ENCODE data around the gene SUFU.

The SUFU gene

DNA sequence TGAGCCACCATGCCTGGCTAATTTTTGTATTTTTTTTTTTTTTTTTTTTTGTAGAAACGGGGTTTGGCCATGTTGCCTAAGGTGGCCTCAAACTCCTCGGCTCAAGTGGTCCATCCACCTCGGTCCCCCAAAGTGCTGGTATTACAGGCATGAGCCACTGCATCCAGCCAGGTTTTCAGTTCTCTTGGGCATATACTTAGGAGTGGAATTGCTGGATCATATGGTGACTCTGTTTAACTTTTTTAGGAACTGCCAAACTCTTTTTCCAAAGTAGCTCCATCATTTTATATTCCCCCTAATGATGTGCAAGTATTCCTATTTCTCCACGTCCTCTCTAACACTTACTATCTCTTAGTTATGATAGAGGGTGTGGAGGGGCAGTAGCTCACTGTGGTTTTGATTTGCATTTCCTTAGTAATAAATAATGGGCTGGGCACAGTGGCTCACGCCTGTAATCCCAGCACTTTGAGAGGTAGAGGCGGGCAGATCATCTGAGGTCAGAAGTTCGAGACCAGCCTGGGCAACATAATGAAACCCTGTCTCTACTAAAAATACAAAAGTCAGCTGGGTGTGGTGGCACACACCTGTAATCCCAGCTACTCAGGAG, 41.6 kb downstream of the SUFU start:
- in situ Hi-C loops (cut with HindIII; ENCODE audit: low sequenced_read_pairs) = no loop called here

DNA sequence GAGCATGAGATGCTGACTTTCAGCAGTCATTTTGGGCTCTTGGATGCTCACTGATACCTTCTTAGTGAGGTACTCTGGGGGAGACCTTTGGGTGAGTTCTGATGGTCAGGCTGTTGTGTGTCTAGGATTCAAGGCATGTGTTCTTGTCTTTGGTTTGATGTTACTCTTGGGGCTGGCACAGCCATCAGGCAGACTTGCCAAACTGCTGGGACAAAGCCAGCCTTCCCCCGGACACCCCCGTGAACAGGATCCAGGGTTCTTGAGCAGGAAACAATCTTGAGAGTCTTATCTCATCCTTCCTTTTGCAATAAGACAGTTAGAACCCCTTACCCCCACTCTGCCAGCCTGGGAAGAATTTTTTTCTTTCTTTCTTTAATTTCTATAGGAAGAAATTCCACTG, 42.2 kb downstream of the SUFU start:
- in situ Hi-C loops (cut with HindIII; ENCODE audit: low sequenced_read_pairs) = no loop called here

DNA sequence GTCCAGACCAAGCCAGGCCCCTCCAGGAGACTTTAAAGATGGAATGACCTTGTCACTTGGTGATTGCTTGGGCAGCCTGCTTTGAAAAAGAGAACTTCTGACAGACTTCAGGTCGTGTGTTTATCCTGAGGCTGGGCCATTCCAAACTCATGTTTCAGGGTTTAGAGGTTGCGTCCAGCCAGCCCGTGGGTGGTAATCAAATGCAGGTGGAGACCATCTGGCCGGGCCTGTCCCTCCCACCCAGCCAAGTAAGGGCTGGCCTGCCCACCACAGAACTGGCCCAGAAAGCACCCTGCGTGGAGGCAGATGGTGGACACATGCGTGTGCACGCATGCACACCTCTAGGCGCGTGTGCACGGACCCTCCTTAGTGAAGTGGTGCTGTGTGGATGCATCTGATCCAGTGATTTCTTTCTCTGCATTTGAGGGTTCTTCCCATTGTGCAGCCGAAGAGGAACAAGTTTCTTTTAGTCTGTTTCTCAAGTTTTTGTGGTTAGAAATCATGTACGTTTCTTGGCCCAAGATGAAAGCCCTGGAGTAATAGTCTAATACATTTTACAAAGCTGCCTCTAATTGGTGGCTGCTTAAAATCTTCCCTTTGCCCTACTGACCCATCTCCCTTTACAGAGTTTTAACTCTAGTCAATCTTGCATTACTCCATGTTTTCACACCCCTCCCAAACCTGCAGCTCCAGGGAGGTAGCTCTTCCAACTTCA, 43.0 kb downstream of the SUFU start:
- in situ Hi-C loops (cut with HindIII; ENCODE audit: low sequenced_read_pairs) = no loop called here

DNA sequence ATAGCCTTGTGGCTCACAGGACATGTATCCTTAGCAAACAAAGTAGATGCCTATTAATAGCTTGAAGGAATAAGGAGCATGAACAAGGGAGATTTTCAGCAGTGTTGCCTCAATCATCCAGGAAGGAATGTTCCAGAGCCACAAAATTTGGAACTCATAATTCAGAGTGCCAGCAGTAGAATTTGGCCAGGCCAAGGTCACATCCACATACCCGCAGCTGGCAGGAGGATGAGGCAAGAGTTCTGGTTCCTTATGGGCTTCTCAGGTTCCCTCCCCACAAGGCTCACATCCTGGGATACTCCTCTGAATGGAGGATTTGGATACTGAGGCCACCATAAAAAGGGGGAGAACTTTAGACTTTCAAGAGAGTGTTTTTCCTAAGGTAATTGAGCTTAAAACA, 45.8 kb downstream of the SUFU start:
- in situ Hi-C loops (cut with HindIII; ENCODE audit: low sequenced_read_pairs) = no loop called here

DNA sequence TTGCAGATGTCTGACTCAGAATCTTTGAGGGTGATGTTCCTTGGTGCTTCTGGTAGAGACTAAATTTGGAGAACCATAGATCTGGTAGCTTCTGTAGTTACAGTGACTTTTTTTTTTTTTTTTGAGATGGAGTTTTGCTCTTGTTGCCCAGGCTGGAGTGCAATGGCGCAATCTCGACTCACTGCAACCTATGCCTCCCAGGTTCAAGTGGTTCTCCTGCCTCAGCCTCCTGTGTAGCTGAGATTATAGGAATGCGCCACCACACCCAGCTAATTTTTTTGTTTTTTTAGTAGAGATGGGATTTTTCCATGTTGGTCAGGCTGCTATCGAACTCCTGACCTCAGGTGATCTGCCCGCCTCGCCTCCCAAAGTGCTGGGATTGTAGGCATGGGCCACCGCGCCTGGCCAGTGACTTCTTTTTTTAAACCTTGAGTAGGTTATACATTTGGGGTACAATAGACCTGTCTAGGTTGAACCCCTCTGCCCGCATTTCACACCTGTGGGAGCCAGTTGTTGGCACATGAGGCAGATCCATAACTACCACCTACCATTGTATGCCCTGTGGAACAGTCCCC, 47.0 kb downstream of the SUFU start:
- in situ Hi-C loops (cut with HindIII; ENCODE audit: low sequenced_read_pairs) = no loop called here

DNA sequence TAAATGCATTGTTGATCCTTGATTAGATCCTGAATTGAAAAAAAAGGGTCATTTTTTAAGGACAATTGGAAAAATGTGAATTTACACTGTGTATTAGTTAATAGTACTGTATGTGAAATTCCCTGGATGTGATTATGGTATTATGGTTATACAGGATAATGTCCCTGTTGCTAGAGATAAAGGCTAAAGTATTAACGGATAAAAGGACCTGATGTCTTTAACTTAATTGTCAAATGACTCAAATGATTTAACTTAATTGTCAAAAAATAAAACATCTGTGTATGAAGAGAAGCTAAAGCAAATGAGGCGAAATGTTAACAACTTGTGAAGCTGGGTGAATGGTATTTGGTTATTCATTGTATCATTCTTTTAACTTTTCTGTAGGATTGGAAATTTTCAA, 48.8 kb downstream of the SUFU start:
- in situ Hi-C loops (cut with HindIII; ENCODE audit: low sequenced_read_pairs) = no loop called here

DNA sequence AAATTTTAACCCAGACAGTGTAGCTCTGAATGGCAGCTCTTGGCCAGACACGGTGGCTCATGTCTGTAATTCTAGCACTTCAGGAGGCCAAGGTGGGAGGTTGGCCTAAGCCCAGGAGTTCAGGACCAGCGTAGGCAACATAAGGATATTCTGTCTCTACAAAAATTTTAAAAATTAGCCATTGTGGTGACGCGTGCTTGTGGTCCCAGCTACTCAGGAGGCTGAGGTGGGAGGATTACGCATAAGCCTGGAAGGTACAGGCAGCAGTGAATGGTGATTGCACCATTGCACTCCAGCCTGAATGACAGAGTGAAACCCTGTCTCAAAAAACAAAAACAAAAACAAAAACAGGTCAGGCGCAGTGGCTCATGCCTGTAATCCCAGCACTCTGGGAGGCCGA, 50.0 kb downstream of the SUFU start:
- in situ Hi-C loops (cut with HindIII; ENCODE audit: low sequenced_read_pairs) = no loop called here

DNA sequence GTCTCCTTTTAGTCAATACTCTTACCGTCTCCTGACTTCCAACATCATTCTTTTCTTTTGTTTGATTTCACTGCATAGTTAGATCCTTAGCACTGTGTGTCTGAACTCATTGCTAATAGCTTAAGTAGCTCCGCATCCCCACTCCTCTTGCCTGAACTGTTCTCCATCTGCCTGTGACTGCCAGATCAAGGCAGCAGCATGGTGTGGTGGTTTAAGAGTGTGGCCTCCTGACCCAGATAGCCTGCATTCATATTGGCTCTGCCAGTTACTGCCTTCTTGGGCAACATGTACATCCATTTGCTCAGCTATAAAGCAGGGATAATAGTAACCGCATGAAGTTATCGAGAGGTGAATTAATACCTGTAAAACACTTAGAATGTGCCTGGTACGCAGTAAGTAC, 50.8 kb downstream of the SUFU start:
- in situ Hi-C loops (cut with HindIII; ENCODE audit: low sequenced_read_pairs) = no loop called here

DNA sequence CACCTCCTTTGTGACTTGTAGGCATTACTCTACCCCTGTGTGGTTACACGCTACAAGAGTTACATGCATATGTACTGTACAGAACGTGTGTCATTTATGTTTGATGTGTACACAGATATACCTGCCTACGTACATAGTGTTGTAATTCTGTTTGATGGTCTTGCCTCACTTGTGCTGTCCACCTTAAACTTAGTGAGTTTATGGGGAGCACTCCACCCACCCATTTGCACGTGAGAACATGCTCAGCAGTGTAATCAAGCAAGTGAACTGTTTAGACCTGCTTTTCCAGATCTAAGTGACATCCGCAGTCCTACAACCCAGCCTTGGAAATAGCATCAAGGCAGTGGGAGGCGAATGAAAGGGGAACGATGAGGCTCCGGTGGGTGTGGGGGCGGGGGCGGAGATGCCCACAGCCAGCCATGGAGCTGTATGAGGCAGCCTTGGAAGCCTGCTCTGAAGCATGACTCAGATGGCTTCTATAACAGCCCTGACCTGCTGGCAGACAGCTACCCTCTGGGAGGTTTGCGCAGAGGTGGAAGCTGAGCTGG, 52.1 kb downstream of the SUFU start:
- in situ Hi-C loops (cut with HindIII; ENCODE audit: low sequenced_read_pairs) = no loop called here

DNA sequence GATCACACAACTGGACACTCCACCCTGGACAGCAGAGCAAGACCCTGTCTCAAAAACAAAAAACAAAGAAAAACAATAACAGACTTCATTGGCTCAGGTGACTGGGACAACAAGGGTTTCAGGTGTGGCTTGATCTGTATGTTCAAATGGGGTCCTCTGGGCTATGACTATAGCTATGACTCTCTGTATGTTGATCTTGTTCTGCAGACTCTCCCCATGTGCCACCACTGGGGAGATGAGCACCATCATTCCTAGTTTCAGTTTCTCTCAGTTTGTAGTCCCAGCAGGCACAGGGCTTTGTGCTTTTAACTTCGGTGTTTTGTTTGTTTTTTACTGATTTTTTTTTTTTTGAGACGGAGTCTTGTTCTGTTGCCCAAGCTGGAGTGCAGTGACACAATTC, 53.8 kb downstream of the SUFU start:
- in situ Hi-C loops (cut with HindIII; ENCODE audit: low sequenced_read_pairs) = no loop called here

DNA sequence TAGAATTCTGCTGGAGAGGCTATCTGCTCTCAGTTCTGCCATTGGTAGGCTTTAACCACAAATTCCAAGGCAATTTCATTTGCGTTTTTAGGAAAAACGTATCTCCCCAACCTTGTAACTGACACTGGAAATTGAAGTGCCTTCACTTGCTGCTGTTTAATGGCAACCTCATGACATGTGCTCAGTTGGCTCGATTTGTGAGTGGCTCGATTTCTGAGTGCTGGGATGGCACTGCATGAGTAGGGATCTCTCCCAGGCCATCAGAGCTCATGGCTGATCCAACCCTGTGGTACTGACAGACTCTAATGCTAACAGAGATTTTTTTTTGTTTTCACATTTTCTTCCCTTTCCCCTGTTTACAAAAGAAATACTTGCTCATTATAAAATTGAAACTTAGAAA, 56.0 kb downstream of the SUFU start:
- in situ Hi-C loops (cut with HindIII; ENCODE audit: low sequenced_read_pairs) = no loop called here

DNA sequence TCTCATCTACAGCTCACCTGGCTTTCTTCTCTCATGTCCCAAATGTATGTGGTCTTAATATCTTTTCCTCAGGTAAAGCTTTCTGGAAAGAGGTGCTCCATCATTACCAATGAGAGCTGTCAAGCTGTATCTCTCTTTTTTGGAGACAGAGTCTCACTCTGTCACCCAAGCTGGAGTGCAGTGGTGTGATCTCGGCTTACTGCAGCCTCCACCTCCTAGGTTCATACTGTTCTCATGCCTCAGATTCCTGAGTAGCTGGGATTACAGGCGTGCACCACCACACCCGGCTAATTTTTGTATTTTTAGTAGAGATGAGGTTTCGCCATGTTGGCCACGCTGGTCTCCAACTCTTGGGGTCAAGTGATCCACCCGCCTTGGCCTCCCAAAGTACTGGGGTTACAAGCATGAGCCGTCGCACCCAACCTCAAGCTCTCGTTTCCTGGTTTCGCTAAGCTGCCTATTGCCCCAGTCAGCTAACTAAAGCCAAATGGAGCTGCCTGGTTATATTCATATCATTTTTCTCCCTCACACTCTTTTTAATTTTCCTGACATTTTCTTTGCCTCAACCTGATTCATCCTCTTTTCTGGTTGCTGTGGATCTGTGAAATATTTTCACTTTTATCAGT, 60.5 kb downstream of the SUFU start:
- in situ Hi-C loops (cut with HindIII; ENCODE audit: low sequenced_read_pairs) = no loop called here

DNA sequence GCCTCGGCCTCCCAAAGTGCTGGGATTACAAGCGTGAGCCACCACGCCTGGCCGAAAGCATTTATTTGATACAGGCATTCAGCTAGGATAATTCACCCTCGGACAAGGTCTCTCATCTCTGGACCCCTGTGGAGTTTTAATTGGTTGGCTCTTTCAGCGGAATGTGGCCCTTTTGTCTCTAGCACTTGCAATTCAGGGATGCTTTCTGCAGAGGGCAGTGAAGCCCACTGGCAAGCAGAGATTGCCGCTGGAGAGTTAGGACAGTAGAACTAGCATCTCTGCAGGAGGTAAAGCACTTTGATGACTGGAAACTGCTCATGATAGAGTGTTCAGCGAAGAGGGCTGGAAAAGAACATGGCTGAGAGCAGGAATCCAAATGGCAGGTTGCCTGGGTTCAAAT, 62.0 kb downstream of the SUFU start:
- in situ Hi-C loops (cut with HindIII; ENCODE audit: low sequenced_read_pairs) = no loop called here

DNA sequence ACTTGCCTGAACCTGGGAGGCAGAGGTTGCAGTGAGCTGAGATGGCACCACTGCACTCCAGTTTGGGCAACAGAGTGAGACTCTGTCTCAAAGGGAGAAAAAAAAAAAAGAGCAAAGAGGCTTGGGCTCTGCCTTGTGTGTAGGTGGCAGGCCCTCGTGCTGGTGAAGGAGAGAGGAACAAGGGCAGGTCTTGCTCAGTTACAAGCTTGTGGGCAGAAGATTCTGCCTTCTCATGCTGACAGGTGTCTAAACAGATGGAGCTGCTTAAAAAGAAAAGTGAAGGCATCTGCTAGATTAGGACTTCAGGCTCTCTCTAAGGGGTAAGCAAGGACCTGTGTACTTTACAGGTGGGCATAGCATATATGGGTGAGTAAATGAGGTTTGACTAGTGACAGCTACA, 75.0 kb downstream of the SUFU start:
- in situ Hi-C loops (cut with HindIII; ENCODE audit: low sequenced_read_pairs) = loop anchor here (5.0 to 10.0 kb wide), 2 partner anchors 74 to 89 kb away; partner anchors contain the start of genes ACTR1A and SUFU

DNA sequence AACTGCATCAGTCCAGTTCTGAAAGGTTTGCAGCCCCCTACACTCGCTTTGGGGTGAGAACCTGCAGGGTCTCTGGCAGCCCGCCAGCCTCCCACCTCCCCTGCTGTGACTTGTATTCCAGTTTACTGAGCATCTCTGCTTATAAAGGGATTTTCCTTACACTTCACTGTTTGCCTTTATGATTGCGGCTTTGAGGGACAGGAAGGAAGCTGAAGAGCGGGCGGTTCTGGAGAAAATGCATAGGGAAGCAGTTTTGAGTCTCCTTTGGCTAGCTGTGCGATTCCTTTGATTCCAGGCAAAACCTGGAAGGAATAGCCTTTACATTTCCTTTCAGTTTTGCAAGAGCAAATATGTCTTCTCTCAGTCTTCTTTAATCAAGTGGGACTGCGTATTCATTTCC, 75.6 kb downstream of the SUFU start:
- in situ Hi-C loops (cut with HindIII; ENCODE audit: low sequenced_read_pairs) = loop anchor here (5.0 to 10.0 kb wide), 2 partner anchors 75 to 88 kb away; partner anchors contain the start of genes ACTR1A and SUFU

DNA sequence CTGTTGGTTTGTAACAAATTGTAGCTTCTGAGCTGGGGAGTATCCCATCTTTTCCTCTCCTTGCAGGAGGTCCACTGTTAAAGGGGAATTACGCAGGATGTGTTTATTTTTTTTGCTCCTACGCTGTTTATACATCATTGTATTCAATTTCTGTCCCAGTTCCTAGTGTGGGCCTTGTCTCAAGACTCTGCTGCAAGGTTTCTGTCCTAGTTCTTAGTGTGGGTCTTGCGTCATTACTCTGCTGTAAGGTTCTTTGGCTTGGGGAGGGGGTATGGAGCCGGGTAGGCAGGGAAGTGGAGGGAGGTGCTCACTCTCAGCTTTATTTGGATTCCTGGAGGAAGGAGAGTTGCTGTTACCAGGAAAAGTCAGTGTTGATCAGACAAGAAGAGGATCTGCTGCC, 76.5 kb downstream of the SUFU start:
- in situ Hi-C loops (cut with HindIII; ENCODE audit: low sequenced_read_pairs) = no loop called here

DNA sequence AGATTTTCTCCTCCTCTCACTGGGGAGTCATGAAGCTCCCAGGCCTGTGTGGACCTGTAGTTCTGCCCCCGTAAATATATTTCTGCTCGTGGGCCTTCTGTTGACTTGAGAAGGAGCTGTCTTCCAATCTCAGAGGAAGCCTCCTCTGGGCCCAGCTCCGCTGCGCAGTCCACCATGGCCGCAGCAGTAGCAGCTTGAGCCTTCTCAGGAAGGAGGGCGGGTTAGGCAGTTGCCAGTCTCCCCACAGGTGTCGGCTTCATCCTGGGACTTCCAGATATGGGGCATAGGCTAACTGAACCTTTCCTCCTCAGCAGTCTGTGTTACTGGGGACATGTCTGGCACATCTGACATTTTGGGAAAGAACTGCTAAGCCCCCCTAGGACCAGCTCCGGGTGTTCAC, 77.6 kb downstream of the SUFU start:
- in situ Hi-C loops (cut with HindIII; ENCODE audit: low sequenced_read_pairs) = no loop called here

DNA sequence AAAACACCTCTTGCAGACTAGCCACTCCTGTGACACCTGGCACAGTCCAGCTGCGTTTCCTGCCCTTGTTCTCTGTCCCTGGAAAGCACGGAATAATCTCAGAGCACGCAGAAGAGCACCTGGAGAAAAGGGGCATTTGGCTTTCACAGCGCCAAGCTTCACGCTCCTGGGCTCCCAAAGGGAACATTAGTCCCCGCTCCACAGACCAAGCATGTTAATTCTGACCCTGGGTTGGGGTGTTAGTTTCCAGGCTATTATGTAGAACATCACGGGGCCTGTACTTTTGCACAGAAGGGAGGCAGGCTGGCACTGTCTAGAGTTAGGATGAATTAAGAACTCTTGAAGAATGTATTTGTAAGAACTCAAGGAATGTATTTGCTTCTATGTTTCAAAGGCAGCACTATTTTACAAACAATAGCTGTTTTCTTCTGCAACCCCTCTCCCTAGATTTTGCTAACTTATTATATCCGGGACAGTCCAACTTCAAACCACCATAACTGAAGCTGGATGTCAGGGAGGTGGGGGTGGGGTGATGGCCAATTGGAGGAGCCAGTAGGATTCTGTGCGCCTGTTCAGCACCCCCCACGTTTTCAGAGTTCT, 78.3 kb downstream of the SUFU start:
- in situ Hi-C loops (cut with HindIII; ENCODE audit: low sequenced_read_pairs) = no loop called here

DNA sequence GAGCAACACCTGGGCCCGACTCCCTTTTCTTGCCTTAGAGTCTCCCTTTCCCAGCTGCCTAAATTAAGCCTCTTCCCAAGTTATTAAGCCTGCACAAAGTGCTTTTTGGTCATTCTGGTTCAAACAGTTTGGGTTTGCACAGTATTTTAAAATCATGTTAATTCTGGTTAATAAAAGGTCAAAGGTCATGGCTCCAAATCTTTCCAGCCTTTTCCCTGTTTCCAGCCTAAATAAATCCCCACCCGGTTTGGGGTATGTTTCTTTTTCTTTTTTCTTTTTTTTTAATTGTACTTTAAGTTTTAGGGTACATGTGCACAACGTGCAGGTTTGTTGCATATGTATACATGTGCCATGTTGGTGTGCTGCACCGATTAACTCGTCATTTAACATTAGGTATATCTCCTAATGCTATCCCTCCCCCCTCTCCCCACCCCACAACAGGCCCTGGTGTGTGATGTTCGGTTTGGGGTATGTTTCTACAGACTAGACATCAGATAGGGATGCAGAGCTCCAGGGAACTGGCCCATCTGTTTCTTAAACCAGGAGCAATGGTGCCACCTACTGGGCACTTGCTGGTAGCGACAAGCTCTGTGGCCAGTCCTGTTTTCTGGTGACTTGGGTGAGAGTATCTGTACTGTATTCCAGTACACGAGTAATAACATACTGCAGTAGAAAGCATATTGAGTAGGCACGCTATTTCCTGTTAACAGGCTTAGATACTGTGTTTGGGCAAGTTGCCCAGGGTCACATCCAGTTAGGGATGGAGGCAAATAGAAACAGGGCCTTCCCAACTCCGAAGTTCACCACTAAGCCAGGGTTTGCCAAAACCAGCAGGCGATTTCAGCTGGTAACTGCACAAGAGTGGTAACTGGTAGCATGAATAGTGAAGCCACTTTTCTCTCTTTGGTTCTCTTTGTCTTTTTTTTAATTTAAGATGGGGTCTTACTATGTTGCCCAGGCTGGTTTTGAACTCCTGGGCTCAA, 80.0 kb downstream of the SUFU start:
- in situ Hi-C loops (cut with HindIII; ENCODE audit: low sequenced_read_pairs) = no loop called here

DNA sequence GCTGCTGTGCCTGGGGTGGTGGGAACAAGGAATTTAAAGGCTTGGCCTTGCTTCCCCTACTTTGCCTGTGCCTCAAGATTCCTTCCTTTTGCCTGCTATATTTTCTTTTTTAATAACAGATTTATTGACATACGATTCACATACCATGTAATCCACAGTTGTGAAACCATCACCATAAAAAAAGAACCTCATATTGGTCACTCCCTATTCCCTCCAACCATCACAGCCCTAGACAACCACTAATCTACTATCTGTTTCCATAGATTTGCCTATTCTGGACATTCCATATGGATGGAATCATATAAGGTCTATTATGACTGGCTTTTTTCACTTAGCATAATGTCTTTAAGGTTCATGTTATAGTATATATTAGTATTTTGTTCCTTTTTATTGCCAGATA, 81.3 kb downstream of the SUFU start:
- in situ Hi-C loops (cut with HindIII; ENCODE audit: low sequenced_read_pairs) = no loop called here
